ENCODE results near the gene TASOR2.

Gene TASOR2

DNA sequence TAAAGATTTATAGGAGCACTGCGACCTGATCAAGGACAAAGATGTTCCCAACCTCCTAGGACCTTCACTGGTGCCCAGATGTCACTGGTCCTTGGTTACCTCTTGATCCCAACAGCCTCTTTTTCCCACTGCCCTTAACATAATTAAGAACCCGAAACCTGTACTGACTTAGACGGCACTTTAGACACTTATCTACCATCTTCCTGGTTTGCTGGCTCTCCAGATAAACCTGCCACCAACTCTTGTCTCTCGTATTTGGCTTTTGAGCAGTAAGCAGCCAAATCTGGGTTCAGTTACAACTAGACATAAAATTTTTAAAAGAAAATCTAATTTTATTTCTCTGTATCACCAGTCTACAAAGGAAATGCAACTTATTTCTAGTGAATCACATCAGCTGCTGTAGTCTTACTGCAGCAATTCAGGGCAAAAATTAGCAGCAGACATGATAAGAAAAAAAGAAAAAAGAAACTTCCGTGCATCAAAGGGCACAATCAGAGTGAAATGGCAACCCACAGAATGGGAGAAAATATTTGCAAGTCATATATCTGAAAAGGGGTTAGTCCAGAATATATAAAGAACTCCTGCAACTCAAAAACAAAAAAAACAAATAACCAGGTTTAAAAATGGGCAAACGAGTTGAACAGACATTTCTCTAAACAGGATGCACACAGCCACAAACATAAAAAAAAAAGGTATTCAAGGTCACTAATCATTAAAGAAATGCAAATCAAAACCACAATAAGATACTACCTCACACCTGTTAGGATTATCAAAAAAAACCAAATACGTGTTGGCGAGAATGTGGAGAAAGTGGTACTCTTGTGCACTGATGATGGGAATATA lies 27.7 kb upstream of the TASOR2 start:
- peak in 2 of 6 experiments; percentile 8 to 32 for DNase-seq

DNA sequence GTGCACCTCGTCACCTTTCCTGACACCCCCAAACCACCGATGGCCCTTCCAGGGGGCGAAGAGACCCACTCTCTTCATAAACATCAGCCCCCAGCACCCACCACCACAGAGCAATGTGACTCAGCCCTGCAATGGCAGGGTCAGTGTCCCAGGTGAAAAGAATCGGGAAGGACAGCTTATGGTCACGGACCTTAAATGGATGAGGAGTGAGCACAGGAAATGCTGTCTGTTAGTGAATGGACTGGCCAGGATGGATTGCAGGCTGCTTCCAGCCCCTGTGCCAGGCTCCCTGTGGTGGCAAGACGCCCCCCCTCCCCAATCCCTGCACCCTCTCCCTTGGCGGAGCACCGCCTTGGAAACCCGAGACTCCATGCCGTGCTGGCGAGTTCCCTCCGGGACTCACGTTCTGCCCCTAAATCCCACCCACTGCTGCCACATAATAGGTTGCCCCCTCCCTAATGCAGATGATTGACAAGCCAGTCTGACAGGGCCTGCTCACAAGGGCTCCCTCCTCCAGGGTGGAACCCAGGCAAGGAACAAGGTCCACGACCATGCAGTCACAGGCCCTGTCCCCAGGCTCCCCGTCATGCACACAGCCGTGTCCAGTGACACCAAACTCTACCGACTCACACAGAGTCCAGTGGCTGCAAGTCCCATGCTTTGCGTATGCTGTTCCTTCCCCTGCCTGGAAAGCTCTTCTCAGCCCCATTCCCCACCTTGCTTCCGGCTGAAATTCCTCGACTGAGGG lies 25.6 kb upstream of the TASOR2 start:
- DNase-seq, result no peak

DNA sequence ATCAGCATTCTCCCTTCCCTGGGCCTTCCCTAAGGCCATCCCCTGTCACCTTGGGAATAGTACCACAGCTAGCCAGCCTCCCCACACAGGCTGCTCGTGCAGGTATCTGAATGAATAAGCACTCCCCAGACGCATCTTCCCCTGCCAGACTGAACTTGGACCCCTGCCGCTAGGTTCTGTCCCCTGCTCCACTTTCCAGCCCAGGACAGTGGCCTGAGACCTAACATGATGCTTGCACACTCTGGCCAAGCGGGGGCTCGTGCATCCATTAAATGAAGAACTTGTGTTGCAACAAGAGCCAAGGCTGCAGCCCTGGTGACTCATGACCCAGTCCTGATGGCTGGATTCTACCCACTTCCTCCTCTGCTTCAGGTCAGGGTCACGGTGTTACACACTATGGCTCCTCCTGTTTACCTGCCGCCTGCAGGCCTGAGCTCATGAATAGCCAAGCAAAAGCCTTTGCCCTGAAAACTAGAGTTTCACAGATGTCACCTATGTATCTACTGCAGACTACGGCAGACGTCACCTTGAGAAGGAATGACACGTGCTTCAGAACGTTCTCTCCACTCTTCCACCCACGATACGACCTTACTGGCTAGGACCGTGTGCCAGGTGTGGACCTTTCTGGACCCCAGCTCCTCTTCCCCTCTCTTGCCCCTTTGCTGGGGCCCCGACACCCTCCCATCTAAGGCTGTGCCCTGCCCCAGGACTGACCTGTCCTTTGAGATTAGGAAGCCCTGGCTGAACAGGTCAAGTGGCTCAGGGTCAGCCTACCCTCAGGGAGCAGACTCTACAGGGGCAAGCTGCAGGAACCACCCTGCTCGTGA lies 24.7 kb upstream of the TASOR2 start:
- DNase-seq, result no peak

DNA sequence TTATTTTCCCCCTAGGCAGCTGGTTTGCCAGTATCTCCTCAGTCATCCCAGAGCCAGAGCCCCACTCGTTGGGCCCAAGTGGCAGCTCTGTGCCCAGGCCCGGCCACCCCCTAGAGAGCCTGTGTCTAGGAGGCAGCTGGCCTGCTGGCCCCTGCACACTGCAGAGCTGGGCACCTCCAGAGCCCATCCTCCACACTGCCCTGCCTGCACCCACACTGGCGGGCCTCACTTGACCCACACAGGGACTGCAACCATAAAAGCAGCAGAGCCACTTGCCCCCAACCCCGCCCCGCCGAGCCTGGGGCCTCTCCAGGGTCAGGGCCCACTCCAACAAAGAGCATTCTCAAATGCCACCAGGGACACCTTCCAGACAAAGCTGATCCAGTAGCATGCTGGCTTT lies 23.6 kb upstream of the TASOR2 start:
- no peak for DNase-seq

DNA sequence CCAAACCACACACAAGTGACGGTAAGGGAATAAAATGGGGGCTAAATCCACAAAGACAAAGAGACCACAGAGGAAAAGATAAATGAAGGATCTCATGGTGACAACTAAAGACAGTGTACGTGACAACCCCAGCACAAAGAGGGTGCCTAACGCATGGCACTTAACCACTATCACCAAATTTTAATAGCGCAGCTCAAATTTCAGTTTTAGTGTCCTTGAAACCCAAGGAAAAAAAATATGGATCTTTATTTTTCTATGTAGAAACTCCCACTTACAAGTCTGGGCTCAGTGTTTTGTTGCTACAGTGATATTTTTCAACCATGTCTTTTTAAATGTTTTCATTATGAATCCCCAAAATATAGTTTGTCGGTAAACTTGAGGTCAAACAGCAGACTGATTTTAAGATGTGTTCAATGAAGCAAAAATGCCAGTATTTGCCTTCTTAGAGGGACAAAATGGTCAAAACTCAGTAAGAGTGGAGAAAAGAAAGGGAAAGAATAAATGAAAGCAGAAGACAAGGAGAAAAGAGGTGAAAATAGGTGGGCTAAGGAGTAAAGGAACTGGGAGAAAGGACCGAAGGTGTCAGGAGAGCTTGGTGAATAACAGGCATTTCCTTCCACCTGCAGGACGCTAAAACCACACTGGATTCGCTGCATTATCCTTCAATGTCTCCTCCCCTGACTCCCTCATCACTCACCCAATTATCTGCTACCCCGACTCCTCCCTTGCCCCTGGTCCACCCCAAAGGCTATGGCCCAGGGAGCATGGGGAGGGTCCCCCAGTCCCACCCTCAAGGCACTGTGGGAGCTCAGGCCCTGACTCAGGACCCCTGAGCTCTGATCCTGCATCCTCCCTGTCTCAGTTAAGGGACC lies 21.7 kb upstream of the TASOR2 start:
- no peak for DNase-seq

DNA sequence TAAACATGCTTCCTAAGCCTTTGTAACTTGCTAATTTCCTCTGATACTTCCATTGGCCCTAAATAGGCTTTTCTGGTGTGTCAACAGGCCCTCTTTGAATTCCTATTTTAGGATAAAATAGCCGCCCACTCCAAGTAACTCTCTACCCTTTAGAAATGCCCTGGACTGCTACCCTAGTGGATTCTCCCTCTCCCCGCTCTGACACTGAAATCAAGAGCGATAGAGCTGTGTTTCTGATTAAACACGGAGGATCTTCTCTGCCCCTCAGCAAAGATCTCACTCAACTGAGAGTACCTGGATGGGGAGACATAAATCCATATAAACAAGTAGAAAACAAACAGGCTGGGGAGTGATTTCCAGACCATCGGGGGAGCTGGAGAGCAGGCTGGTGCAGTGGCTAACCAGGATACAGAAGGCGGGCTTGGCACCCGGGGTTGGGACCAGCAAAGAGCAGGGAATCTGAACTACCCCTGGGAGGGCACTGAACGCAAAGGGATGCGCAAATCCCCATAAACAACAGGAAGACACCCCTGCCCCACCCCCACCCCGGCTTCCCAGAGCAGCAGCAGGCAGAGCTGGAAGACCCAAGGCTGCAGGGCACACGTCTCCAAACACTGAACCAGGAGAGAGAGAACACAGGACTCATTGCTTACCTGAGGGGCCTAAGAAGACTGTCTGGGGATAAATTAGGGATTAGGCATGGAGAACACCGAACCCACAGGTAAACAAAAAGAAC lies 20.8 kb upstream of the TASOR2 start:
- no peak for DNase-seq

DNA sequence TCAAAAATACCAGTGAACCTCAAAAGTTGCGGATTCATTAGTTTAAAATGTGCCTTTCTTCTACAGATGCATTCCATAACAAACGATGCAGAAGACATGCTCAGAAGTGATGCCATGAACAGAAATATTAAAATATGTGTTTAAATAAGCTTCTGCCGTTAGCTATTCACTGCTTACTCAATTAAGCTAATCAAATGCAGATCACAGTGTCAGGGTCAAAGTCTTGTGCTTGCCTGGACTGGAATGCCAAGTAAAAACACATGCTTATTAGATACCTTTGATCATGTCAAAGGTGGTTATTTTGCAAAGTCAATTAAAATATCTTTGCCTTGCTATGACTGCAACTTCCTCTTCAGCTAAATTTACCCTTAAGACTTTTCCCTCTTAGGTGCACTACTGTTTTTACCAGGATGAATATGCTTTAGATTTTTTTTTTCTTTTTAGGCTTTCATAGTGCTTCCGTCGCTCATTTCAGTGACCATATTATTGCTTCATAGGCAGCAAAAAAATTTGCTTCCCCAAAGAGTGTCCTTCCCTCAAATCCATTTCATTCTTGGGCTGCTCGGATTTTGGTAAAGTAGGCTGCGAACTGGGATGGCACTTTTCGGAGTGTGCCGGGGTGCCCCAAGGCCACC lies 19.1 kb upstream of the TASOR2 start:
- peak in 1 of 6 experiments; percentile 11 for DNase-seq

DNA sequence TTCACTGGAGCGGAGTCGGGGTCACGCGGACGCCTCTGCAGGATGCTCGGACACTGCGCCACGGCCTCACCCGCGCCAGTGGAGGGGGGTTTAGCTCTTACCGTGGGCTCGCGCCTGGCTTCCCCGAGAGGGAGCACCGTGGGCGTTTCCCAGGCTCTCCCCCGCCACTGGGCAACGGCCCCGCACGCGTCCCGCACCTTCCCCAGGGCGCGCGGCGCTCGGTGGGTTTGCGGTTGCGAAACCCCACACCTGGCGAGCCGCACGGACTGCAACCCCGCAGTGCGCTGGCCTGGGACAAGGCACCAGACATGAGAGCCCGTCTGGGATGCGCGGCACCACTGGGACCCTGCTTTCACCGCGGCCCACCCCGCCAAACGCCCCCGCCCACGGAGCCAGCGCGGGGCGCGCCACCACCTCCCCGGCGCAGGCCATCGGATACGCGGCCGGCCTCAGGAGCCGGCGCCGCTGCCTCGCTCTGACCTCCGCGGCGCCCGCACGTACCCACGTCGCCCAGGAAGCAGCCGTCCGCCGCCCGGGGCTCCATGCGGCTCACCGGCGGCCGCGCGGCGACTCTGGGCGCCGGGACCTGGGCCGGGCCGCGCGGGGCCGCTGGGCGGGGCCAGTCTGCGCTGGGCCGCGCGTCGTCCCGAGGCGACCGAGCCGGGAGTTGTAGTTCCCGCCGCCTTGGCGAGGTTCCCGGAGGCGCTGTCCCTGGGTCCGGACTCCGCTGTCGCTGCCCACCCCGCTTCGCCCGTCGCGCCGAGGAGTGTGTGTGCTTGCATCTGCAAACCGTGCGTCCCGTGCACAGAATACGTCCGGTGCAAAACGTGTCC lies 18.4 kb upstream of the TASOR2 start, which contains the start of gene ASB13:
Gene ASB13, minus strand, starts transcription at position 588 of the 833 bp plus-strand sequence. Its CDS starts 44 bp downstream, at position 544.
- DNase-seq, result peak in 4 of 6 experiments; percentile 5 to 31 (median 20)

DNA sequence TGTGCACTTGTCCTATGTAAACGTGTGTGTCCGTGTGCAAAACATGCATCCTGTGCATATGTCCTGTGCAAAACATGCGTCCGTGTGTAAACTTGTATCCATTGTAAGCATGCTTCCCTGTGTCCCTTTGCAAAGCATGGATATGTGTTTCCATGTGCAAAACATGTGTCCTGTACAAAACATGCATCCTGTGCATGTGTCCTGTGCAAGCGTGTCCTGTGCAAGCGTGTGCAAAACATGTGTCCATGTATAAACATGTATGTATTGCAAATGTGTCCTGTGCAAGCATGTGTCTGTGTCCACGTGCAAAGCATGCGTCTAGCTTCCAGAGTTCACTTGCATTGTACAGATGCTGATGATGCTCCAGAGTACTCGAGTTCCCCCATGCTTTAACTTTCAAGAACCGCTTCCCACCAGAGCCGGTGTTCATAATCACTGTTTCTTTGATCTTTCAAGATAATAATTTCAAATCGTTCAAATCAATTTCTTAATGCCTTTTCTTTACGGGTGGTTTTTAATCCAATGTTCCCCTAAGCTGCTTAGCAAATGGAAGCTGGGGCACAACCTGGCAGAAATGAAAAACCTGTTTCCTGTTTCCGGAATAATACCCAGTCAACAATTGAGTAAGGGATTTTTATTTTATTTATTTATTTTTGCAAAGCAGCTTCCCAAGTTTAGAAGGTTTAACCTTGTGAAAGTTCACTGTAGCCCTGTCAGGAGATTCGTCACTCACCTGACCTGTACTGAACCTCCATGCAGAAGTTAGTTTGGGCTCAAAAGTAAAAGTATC lies 17.6 kb upstream of the TASOR2 start:
- DNase-seq, result peak in 1 of 6 experiments; percentile 30

DNA sequence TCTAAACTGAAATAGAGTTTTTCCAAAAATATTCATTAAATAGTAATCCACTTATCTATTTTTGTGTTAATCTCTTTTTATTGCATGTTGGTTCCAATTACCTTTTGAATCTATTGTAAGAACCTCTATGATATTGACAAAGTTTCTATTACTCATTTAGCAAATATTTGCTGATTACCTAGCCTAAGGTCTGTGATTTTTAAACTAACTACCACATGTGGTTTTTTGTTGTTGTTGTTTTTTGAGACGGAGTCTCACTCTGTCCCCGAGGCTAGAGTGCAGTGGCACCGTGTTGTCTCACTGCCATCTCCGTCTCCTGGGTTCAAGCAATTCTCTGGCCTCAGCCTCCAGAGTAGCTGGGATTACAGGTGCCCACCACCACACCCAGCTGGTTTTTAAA lies 16.2 kb upstream of the TASOR2 start:
- DNase-seq, result no peak

DNA sequence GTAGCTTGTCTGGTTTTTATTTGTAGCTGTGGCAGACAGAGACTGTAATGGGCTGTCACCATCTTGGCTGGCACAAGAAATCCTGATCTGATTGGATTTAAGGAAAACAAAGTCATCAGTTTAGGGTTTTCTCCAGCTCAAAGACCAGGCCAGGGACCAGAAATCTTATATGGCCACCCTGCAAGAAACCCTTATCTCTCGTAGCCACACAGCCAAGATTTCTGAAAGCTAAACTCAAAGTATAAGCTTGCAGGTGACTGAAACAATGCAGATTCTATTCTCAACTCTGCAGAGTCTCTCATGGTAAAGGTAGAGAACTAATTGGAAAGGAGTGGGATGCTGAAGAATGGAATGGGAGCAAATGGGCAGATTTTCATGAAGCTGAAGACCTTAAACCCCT lies 15.0 kb upstream of the TASOR2 start:
- no peak for DNase-seq

DNA sequence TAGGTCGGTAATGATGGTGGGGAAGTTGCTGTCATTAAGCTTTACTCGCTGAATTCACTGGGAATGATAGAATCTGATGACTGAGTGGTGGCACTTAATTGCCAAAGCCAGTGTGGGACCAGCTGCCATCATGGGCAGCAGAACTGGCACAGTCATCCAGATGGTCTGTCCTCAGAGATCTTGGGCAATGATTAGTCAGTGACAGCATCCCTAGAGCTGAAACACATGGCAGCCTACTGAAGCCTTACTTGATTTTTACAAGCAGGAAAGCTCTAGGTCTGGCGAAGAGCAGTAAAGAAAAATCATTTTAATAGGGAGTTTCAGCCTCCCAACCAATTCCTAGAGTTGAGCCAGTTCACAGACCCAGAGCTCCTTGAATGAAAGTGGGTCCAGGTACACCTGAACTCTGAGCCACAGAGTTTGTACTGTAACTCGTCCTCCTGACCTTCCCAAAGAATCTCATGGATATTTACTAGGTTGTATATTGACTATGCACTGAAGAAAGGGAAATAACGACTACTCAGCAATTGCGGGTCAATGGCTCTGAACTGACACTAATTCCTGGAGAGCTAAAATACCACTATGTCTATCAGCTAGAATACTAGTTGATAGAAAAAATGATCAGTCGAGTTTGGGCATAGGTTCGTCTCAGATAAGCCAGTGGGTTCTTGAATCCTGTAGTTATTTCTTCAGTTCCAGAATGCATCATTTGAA lies 13.8 kb upstream of the TASOR2 start:
- no peak for DNase-seq

DNA sequence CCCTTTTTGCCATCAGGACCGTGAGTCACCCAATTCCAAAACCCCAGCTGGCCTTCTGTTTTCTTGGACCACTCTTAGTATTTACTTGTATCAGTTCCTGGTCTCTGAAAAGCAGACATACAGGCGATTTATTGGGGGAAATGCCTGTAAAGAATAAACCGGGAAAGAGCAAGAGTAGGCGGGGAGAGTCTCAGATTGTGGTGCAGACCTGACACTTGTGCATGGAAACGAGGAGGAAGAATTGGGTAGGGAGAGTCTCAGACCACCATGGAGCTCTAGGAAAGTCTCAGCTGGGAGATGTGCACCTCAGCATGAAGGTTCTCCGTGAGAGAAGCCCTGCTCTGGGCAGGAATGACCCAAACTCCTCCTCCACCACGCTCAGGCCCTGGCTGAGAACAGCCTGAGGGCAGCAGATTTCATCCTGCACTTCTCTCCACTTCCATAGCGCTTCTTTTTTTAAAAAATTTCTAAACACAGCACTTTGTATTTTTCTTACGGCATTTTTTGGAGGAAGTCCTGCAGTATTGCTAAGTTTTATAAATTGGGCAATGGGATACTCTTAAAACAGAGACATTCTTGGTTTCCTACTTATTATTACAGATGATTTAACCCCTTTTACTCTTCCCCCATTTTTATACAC lies 6.1 kb upstream of the TASOR2 start:
- no peak for DNase-seq

DNA sequence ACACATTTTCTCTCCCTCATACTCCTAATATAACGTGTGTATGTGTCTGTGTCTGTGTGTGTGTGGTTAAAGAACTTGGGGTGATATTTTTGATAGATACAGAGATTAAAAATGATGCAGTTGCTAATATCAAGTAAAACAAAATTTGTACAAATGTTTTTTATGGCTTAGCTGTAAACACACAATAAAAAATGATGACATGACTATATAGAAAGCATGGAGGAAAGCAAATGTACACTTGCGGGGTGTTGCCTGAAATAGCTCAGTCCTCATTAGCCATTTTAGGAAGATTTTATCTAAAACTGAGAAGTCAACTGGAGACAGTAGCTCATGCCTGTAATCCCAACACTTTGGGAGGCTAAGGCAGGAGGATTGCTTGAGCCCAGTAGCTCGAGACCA lies 5.6 kb upstream of the TASOR2 start:
- no peak for DNase-seq

DNA sequence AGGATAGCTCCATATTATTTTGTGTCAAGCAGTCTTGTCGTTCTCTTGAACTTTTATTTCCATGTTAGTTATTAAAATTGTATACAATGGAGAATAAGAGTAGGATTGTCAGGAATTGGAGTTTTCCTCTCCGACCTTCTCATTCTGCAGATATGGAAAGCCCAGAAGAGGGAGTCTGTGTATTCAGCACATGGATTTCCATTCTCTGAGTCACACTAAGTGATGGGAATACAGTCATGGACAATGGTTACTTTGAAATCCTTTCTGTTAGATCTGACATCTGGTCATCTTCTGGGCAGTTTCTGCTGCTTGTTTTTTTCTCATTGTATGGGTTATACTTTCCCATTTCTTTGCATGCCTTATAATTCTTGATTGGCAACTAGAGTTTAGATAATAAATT lies 5.0 kb upstream of the TASOR2 start:
- DNase-seq, result no peak

DNA sequence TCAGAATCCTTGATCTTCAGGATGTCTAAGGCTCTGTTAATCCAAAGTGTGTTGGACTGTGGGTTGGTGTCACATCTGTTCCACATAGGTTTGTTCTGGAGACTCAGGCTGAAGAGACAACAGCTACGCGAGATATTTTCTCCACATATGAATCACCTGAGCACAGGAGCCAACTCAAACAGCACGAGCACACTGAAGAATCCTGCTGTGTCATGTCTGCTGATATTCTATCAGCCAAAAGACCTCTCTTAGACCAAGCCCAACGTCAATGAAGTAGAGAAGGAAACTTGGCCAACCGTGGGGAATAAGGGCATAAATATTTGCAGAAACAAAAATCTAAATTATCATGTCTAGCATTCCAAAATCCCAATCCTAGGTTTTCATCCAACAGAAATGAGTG lies 2.7 kb upstream of the TASOR2 start:
- DNase-seq, result no peak

DNA sequence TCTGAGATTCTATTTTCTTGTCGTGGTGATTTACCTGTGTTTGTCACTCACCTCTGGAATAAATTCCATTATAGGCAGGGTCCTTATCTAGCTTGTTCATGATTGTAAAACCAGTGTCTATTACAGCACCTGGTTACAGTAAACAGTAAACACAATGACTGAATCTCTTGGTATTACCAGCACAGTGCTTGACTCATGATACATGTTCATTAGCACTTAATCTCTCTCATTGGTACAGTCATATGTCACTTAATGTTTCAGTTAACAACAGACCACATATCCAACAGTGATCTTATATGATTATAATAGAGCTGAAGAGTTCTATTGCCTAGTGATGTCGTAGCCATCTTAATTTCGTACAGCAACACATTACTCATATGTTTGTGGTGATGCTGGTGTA lies 1.6 kb upstream of the TASOR2 start:
- DNase-seq, result no peak
